Activated CD8-positive, alpha-beta T cell treated with anti-CD3 and anti-CD28 coated beads for 36 hours (primary cell): ENCODE measurements around the gene SOX13. TPM values are rescaled to one million over a fixed set of nuclear protein-coding genes. Genes with fewer than 3 reads are reported as not detected.

Experiments used
- ATAC-seq: fragments of 200-7000 bp; cut with Tn5 transposase; one replicate; pipeline ENCODE4 v1.10.0; 2021; ENCODE audit warnings: mild to moderate bottlenecking, moderate library complexity
- CTCF ChIA-PET: fragments of 350-600 bp; sonication (Branson Sonifier 250); formaldehyde crosslinking; loops from one replicate; lab custom pipeline; 2021; ENCODE audit warnings: antibody characterized with exemption; lab: Charles Lee
- POLR2A ChIA-PET: fragments of 350-600 bp; sonication (Branson Sonifier 250); formaldehyde crosslinking; loops from one replicate; lab custom pipeline; 2021; ENCODE audit warnings: antibody characterized with exemption; lab: Charles Lee
- DNase-seq: peaks from one replicate; pipeline ENCODE4 v3.0.0-alpha.2; 2020
- H3K27ac Mint-ChIP-seq: one replicate; pipeline ENCODE4 v1.8.0; 2021; ENCODE audit warnings: mild to moderate bottlenecking, mixed read lengths
- H3K27me3 Mint-ChIP-seq: one replicate; pipeline ENCODE4 v1.8.0; 2021; ENCODE audit warnings: mixed read lengths
- H3K36me3 Mint-ChIP-seq: one replicate; pipeline ENCODE4 v1.8.0; 2021; ENCODE audit warnings: low read depth, mixed read lengths
- H3K4me1 Mint-ChIP-seq: one replicate; pipeline ENCODE4 v1.8.0; 2021; ENCODE audit warnings: low read depth, mixed read lengths
- H3K4me3 Mint-ChIP-seq: one replicate; pipeline ENCODE4 v1.8.0; 2021; ENCODE audit warnings: mild to moderate bottlenecking, moderate library complexity, mixed read lengths
- H3K9me3 Mint-ChIP-seq: one replicate; pipeline ENCODE4 v1.8.0; 2021; ENCODE audit warnings: mixed read lengths
- CTCF ChIP-seq: fragments of 200-600 bp; IDR thresholded peaks from one replicate; pipeline ENCODE4 v1.8.0; 2022; ENCODE audit warnings: antibody characterized with exemption, mild to moderate bottlenecking
- intact Hi-C: fragments of 100-400 bp; cut with micrococcal nuclease; formaldehyde crosslinking; loops from one replicate; pipeline ENCODE4 v1.10.0; 2022
- total RNA-seq, 2 experiments: library from RNA; stranded (reverse); gene quantifications; one replicate each; pipeline ENCODE4 v1.2.3, GENCODE V29; 2021

Gene SOX13
- total RNA-seq, 2 experiments from 2014 or later, result 1.6 to 1.7 TPM

DNA sequence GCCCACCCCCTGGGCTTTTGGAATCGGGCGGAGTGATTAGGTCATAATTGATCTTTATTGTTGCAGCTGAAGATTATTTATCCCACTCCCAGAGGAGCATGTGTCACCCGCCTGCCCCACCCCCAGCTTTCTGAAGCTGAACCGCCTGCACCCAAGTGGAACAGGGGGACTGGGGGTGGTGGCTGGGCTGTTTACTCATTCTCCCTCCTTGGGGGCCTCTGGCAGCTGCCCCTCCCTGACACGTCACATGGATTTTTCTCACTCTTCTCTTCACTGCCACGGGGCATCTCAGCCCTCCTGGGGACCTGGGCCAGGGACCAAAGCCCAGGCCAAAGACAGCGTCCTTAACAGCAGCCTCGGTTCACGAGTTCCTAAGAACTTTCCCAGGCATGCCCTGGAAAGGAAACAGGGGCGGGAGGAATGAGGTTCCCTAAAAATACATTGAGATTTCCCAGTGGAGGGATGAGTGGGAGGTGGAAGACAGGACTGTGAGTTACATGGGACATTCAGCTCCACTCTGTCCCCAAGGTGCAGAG, 31.6 kb upstream of the SOX13 start:
- H3K36me3 Mint-ChIP-seq, result no peaks in the 10 kb centered on the region
- H3K27ac Mint-ChIP-seq, result no peak overlapping the region
- CTCF ChIA-PET, result no interaction called here
- H3K4me1 Mint-ChIP-seq, result no peaks in the 10 kb centered on the region
- no peaks in the 10 kb centered on the region for H3K27me3 Mint-ChIP-seq
- TF ChIP-seq CTCF, result no peak
- intact Hi-C loops, result no loop called here
- no peaks in the 10 kb centered on the region for H3K9me3 Mint-ChIP-seq
- no peak for ATAC-seq
- POLR2A ChIA-PET, result no interaction called here
- H3K4me3 Mint-ChIP-seq, result no peak overlapping the region
- DNase-seq, result no peak

- no peaks in the 10 kb centered on the region for H3K9me3 Mint-ChIP-seq
- H3K27ac Mint-ChIP-seq, result no peak overlapping the region
- POLR2A ChIA-PET, result no interaction called here
- no peaks in the 10 kb centered on the region for H3K27me3 Mint-ChIP-seq
- no peak overlapping the region for H3K4me3 Mint-ChIP-seq
- intact Hi-C loops, result no loop called here
- TF ChIP-seq CTCF, result no peak
- CTCF ChIA-PET, result no interaction called here
- no peaks in the 10 kb centered on the region for H3K4me1 Mint-ChIP-seq
- DNase-seq, result no peak
- ATAC-seq, result no peak
- no peaks in the 10 kb centered on the region for H3K36me3 Mint-ChIP-seq
Observed at GRCh38 chr1:204041803-204042505, 31.0 kb upstream of the SOX13 start.

GRCh38 chr1:204042516-204042915, 30.4 kb upstream of the SOX13 start:
- Mint-ChIP-seq H3K9me3 (no peaks in the 10 kb centered on the region), H3K4me1 (no peaks in the 10 kb centered on the region), H3K36me3 (no peaks in the 10 kb centered on the region), H3K27ac (no peak overlapping the region), H3K4me3 (no peak overlapping the region), H3K27me3 (no peaks in the 10 kb centered on the region)
- POLR2A ChIA-PET, result no interaction called here
- no peak for DNase-seq
- no peak for ATAC-seq
- intact Hi-C loops, result no loop called here
- CTCF ChIA-PET, result no interaction called here
- no peak for TF ChIP-seq CTCF

- no peaks in the 10 kb centered on the region for H3K36me3 Mint-ChIP-seq
- no peaks in the 10 kb centered on the region for H3K4me1 Mint-ChIP-seq
- ChIA-PET POLR2A (no interaction called here), CTCF (no interaction called here)
- no peaks in the 10 kb centered on the region for H3K9me3 Mint-ChIP-seq
- no peak for DNase-seq
- no peaks in the 10 kb centered on the region for H3K27me3 Mint-ChIP-seq
- intact Hi-C loops, result no loop called here
- no peak for TF ChIP-seq CTCF
- H3K4me3 Mint-ChIP-seq, result no peak overlapping the region
- ATAC-seq, result no peak
- H3K27ac Mint-ChIP-seq, result no peak overlapping the region
Observed at GRCh38 chr1:204043680-204044079, 29.2 kb upstream of the SOX13 start.

DNA sequence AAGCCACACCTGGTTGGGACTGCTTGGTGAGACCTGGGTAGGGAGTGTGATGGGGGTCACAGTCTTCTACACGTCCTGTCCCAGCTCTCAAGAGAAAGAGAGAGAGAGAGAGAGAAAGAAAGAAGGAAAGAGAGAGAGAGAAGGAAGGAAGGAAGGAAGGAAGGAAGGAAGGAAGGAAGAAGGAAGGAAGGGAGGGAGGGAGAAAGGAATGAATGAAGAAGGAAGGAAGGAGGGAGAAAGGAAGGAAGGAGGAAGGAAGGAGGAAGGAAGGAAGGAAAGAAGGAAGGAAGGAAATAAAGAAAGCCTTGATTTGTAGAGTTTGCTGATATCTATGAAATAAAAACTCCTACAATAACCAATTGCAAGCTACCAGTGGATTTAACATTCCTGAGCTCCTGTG, 28.5 kb upstream of the SOX13 start:
- ATAC-seq (no peak), DNase-seq (no peak)
- no peak overlapping the region for H3K27ac Mint-ChIP-seq
- H3K9me3 Mint-ChIP-seq, result no peaks in the 10 kb centered on the region
- intact Hi-C loops, result no loop called here
- ChIA-PET CTCF (no interaction called here), POLR2A (no interaction called here)
- no peaks in the 10 kb centered on the region for H3K27me3 Mint-ChIP-seq
- H3K36me3 Mint-ChIP-seq, result no peaks in the 10 kb centered on the region
- H3K4me3 Mint-ChIP-seq, result no peak overlapping the region
- H3K4me1 Mint-ChIP-seq, result no peaks in the 10 kb centered on the region
- no peak for TF ChIP-seq CTCF
